H9 (cell line): Measurements from ENCODE around the gene ACOT8. TPM values are rescaled to one million over a fixed set of nuclear protein-coding genes. Genes with fewer than 3 reads are reported as not detected.

Experiments
- DNase-seq: peaks from one replicate; pipeline ENCODE4 v3.0.0-alpha.2; 2017
- H2AFZ ChIP-seq: one replicate; pipeline ENCODE4 v1.6.1; 2013; ENCODE audit warnings: mild to moderate bottlenecking, low read length, control low read depth, moderate library complexity
- H2AK5ac ChIP-seq: 2 replicates; pipeline ENCODE4 v1.6.1; 2013; ENCODE audit warnings: low read length, control low read depth, mixed read lengths; ENCODE audit not compliant: insufficient read length
- H2BK120ac ChIP-seq: one replicate; pipeline ENCODE4 v1.6.1; 2013; ENCODE audit warnings: low read depth, mild to moderate bottlenecking, low read length, control low read depth, inconsistent platforms; ENCODE audit not compliant: poor library complexity, severe bottlenecking
- H2BK12ac ChIP-seq: 2 replicates; pipeline ENCODE4 v1.6.1; 2013; ENCODE audit warnings: low read length, control low read depth, mixed read lengths, low read depth; ENCODE audit not compliant: insufficient read length
- H2BK15ac ChIP-seq: 2 replicates; pipeline ENCODE4 v1.6.1; 2013; ENCODE audit warnings: low read depth, low read length, control low read depth
- H2BK20ac ChIP-seq: one replicate; pipeline ENCODE4 v1.6.1; 2013; ENCODE audit warnings: low read depth, mild to moderate bottlenecking, low read length, control low read depth, inconsistent platforms; ENCODE audit not compliant: poor library complexity, severe bottlenecking
- H2BK5ac ChIP-seq: 2 replicates; pipeline ENCODE4 v1.6.1; 2013; ENCODE audit warnings: low read length, control low read depth, mixed read lengths; ENCODE audit not compliant: insufficient read length
- H3K14ac ChIP-seq: 2 replicates; pipeline ENCODE4 v1.6.1; 2013; ENCODE audit warnings: low read length, control low read depth; ENCODE audit not compliant: insufficient read depth
- H3K18ac ChIP-seq: 2 replicates; pipeline ENCODE4 v1.6.1; 2013; ENCODE audit warnings: low read depth, mild to moderate bottlenecking, mixed read lengths, low read length, control low read depth; ENCODE audit not compliant: insufficient read length
- H3K23ac ChIP-seq: 2 replicates; pipeline ENCODE4 v1.6.1; 2013; ENCODE audit warnings: low read length, control low read depth, mixed read lengths, low read depth; ENCODE audit not compliant: insufficient read length
- H3K23me2 ChIP-seq: 2 replicates; pipeline ENCODE4 v1.6.1; 2013; ENCODE audit warnings: low read depth, mild to moderate bottlenecking, mixed read lengths, low read length, control low read depth; ENCODE audit not compliant: insufficient read length, poor library complexity, severe bottlenecking
- H3K27ac ChIP-seq: 2 replicates; pipeline ENCODE4 v1.5.1; 2013; ENCODE audit warnings: low read length, control low read depth, mixed read lengths, low read depth; ENCODE audit not compliant: insufficient read length
- H3K27me3 ChIP-seq: 2 replicates; pipeline ENCODE4 v1.6.1; 2013; ENCODE audit warnings: low read length, control low read depth, inconsistent platforms; ENCODE audit not compliant: insufficient read depth
- H3K4ac ChIP-seq: 2 replicates; pipeline ENCODE4 v1.6.1; 2013; ENCODE audit warnings: low read depth, mild to moderate bottlenecking, control low read depth, inconsistent platforms, low read length, moderate library complexity
- H3K4me1 ChIP-seq: 2 replicates; pipeline ENCODE4 v1.6.1; 2013; ENCODE audit warnings: low read length, control low read depth, inconsistent platforms; ENCODE audit not compliant: insufficient read depth
- H3K4me2 ChIP-seq: 2 replicates; pipeline ENCODE4 v1.6.1; 2013; ENCODE audit warnings: low read length, control low read depth, mixed read lengths; ENCODE audit not compliant: insufficient read length, insufficient read depth
- H3K56ac ChIP-seq: 2 replicates; pipeline ENCODE4 v1.6.1; 2013; ENCODE audit warnings: low read depth, mild to moderate bottlenecking, mixed read lengths, low read length, control low read depth; ENCODE audit not compliant: insufficient read length
- H3K79me1 ChIP-seq: 2 replicates; pipeline ENCODE4 v1.6.1; 2013; ENCODE audit warnings: low read depth, mild to moderate bottlenecking, moderate library complexity, low read length, control low read depth, inconsistent platforms; ENCODE audit not compliant: insufficient read depth, poor library complexity, severe bottlenecking
- H3K79me2 ChIP-seq: 2 replicates; pipeline ENCODE4 v1.6.1; 2013; ENCODE audit warnings: low read length, control low read depth, inconsistent platforms; ENCODE audit not compliant: insufficient read depth
- H3K9ac ChIP-seq: 2 replicates; pipeline ENCODE4 v1.6.1; 2013; ENCODE audit warnings: low read length, control low read depth, mixed read lengths; ENCODE audit not compliant: insufficient read length; ENCODE audit errors: extremely low read depth
- H3K9me3 ChIP-seq: one replicate; pipeline ENCODE4 v1.6.1; 2013; ENCODE audit warnings: low read depth, low read length, inconsistent platforms; ENCODE audit not compliant: control insufficient read depth
- H3T11ph ChIP-seq: one replicate; pipeline ENCODE4 v1.6.1; 2013; ENCODE audit warnings: mild to moderate bottlenecking, low read length, control low read depth, inconsistent platforms
- H4K20me1 ChIP-seq: one replicate; pipeline ENCODE4 v1.6.1; 2013; ENCODE audit not compliant: control insufficient read depth, insufficient read length, insufficient read depth
- H4K5ac ChIP-seq: 2 replicates; pipeline ENCODE4 v1.6.1; 2013; ENCODE audit warnings: low read depth, mild to moderate bottlenecking, mixed read lengths, low read length, control low read depth; ENCODE audit not compliant: insufficient read length
- H4K8ac ChIP-seq: replicated peaks from 2 replicates; pipeline ENCODE4 v1.6.1; 2013; ENCODE audit warnings: low read length, control low read depth, mixed read lengths, low read depth; ENCODE audit not compliant: insufficient read length
- H4K91ac ChIP-seq: 2 replicates; pipeline ENCODE4 v1.6.1; 2013; ENCODE audit warnings: low read depth, mild to moderate bottlenecking, moderate library complexity, mixed read lengths, low read length, control low read depth; ENCODE audit not compliant: insufficient read length
- H3K27ac Mint-ChIP-seq, 3 experiments: 2 replicates in 2 of 3; 3 replicates in 1 of 3; pipeline ENCODE4 v1.8.0; 2020 to 2021; ENCODE audit warnings: mixed read lengths in 3 of 3, mild to moderate bottlenecking in 1 of 3, moderate library complexity in 1 of 3
- H3K27me3 Mint-ChIP-seq: 2 replicates; pipeline ENCODE4 v1.8.0; 2021; ENCODE audit warnings: low read depth, mild to moderate bottlenecking, moderate library complexity, mixed read lengths
- H3K36me3 Mint-ChIP-seq, 3 experiments: 2 replicates in 2 of 3; 3 replicates in 1 of 3; pipeline ENCODE4 v1.8.0; 2020 to 2021; ENCODE audit warnings: low read depth in 3 of 3, mixed read lengths in 3 of 3; ENCODE audit not compliant: insufficient read depth in 1 of 3
- H3K4me1 Mint-ChIP-seq, 2 experiments: 2 replicates each; pipeline ENCODE4 v1.8.0; 2020; ENCODE audit warnings: mixed read lengths in 2 of 2
- H3K4me3 Mint-ChIP-seq, 2 experiments: 2 replicates in 1 of 2; 3 replicates in 1 of 2; pipeline ENCODE4 v1.8.0; 2020 to 2021; ENCODE audit warnings: mild to moderate bottlenecking in 2 of 2, mixed read lengths in 2 of 2, moderate library complexity in 1 of 2
- H3K9me3 Mint-ChIP-seq, 2 experiments: 2 replicates in 1 of 2; 3 replicates in 1 of 2; pipeline ENCODE4 v1.8.0; 2020; ENCODE audit warnings: mild to moderate bottlenecking in 2 of 2, mixed read lengths in 2 of 2, moderate library complexity in 1 of 2
- CTCF ChIP-seq: fragments of 200-600 bp; sonication (generic); conservative IDR thresholded peaks from 3 replicates; pipeline ENCODE4 v1.8.0; 2021; ENCODE audit warnings: antibody characterized with exemption, mild to moderate bottlenecking
- WGBS: extraction: QIAGEN DNeasy Blood & Tissue Kit; methylation state at CpG from one replicate; pipeline ENCODE4 v1.1.7; 2013; ENCODE audit warnings: missing lambda C conversion rate, low lambda C conversion rate, mixed read lengths; ENCODE audit not compliant: insufficient read length; ENCODE audit errors: extremely low coverage; 5-methylcytosine and 5-hydroxymethylcytosine counted together
- total RNA-seq: library from RNA; stranded (reverse); gene quantifications from 2 replicates; pipeline ENCODE4 v1.2.1, GENCODE V29; 2021

The ACOT8 gene
- total RNA-seq, 1 experiment from 2014 or later = 26.7 TPM

GRCh38 chr20:45816951-45817350 lies 40.2 kb downstream of the ACOT8 start:
- H3T11ph ChIP-seq = no peak overlapping the region
- no peak overlapping the region for H3K4ac ChIP-seq
- no peak overlapping the region for H2BK5ac ChIP-seq
- no peak overlapping the region for H4K91ac ChIP-seq
- H3K27me3 Mint-ChIP-seq = no peaks in the 10 kb centered on the region
- no peak for DNase-seq
- peaks cover 3% of the 10 kb centered on the region for H3K79me1 ChIP-seq
- no peak overlapping the region for H2BK20ac ChIP-seq
- peaks cover 31 to 44% (median 39%) of the 10 kb centered on the region in 3 experiments for H3K36me3 Mint-ChIP-seq
- no peak overlapping the region for H3K9ac ChIP-seq
- H3K23ac ChIP-seq = no peak overlapping the region
- H4K5ac ChIP-seq = no peak overlapping the region
- peaks cover 17 to 19% of the 10 kb centered on the region in 2 experiments for H3K4me1 Mint-ChIP-seq
- no peaks in the 10 kb centered on the region for H4K20me1 ChIP-seq
- no peak overlapping the region for H2AFZ ChIP-seq
- no peak overlapping the region for H3K4me2 ChIP-seq
- H3K9me3 Mint-ChIP-seq = peaks cover 0 to 3% of the 10 kb centered on the region in 2 experiments; a peak in 2 of 5 replicates
- no peak for TF ChIP-seq CTCF
- no peaks in the 10 kb centered on the region for H3K4me1 ChIP-seq
- no CpG with 5 or more reads among the region's 3 CpGs for WGBS
- H2AK5ac ChIP-seq = no peak overlapping the region
- peak overlapping the region in 1 of 3 experiments; percentile 91; a peak in 2 of 7 replicates for H3K27ac Mint-ChIP-seq
- H3K56ac ChIP-seq = no peak overlapping the region
- H3K18ac ChIP-seq = no peak overlapping the region
- peaks cover 7% of the 10 kb centered on the region for H3K23me2 ChIP-seq
- H2BK12ac ChIP-seq = no peak overlapping the region
- H3K27me3 ChIP-seq = no peaks in the 10 kb centered on the region
- H3K14ac ChIP-seq = no peak overlapping the region
- no peak overlapping the region for H2BK15ac ChIP-seq
- H3K27ac ChIP-seq = no peak overlapping the region
- no peak overlapping the region for H2BK120ac ChIP-seq
- H3K4me3 Mint-ChIP-seq = 0 out of 5 replicates have a peak overlapping the region, but pooled peaks of 1 of the 2 experiments have one; percentile 38
- H4K8ac ChIP-seq = no peak overlapping the region
- H3K9me3 ChIP-seq = no peaks in the 10 kb centered on the region
- H3K79me2 ChIP-seq = peaks cover 10% of the 10 kb centered on the region; the same call in 1 of the 2 replicates
